Ovary (tissue), 3 donors: ENCODE data around the gene COPRS.

Experiments
- CTCF ChIP-seq, 3 donors: fragments of 450-650 bp in 2 of 3; fragments of 200-600 bp in 1 of 3; IDR thresholded peaks; one replicate each; pipeline versions ENCODE4 v1.5.1 to v1.8.0; 2016 to 2022; ENCODE audit warnings: antibody characterized with exemption in 3 of 3, mild to moderate bottlenecking in 1 of 3
- POLR2A ChIP-seq: fragments of 450-650 bp; IDR thresholded peaks from one replicate; pipeline ENCODE4 v1.6.1; 2017; ENCODE audit warnings: antibody characterized with exemption, mild to moderate bottlenecking, moderate library complexity
- donor health status: DM: no; HTN: no; CAD: no.

- no peak for TF ChIP-seq CTCF (IDR thresholded peaks at IDR 0.05)
- no peak for TF ChIP-seq POLR2A
Observed at GRCh38 chr17:31854672-31855071, 4.4 kb downstream of the COPRS start.
